A673 (cell line): ENCODE results near the gene PAX7.

Experiments used
- EZH2 ChIP-seq: fragments of 200-600 bp; sonication (generic); IDR thresholded peaks from 2 replicates; pipeline ENCODE4 v1.6.1; 2017; ENCODE audit warnings: borderline replicate concordance, low read depth, mild to moderate bottlenecking, mixed read lengths, antibody characterized with exemption, low read length; ENCODE audit not compliant: poor library complexity, severe bottlenecking
- TF ChIP-seq, protein P1 (sequence below): fragments of 300-800, 200-600 bp; sonication (generic); conservative IDR thresholded peaks from 2 replicates; pipeline ENCODE4 v1.5.1; 2017; ENCODE audit warnings: low read depth, mild to moderate bottlenecking, antibody characterized with exemption, low read length, moderate library complexity, mixed read lengths

DNA sequence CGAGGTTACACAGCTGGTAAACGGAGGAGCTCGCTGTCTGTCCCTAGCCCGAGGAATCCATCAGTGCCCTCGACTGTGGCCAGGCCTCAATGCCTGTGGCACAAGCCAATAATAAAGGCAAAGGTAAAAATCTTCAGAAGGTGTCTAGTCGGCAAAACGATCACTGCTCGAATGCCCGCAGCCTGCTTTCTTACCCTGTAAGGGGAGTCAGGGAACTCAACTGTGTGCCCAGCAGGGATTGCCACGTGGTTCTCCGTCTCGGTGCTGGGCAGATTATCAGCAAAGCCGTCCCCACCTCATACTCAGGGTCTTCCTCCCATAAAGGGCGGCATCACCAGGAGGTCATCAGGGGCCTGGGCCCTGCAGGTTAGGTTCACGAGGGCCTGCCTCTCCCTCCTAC is 103.4 kb downstream of the PAX7 start:
- TF ChIP-seq, protein P1, sequence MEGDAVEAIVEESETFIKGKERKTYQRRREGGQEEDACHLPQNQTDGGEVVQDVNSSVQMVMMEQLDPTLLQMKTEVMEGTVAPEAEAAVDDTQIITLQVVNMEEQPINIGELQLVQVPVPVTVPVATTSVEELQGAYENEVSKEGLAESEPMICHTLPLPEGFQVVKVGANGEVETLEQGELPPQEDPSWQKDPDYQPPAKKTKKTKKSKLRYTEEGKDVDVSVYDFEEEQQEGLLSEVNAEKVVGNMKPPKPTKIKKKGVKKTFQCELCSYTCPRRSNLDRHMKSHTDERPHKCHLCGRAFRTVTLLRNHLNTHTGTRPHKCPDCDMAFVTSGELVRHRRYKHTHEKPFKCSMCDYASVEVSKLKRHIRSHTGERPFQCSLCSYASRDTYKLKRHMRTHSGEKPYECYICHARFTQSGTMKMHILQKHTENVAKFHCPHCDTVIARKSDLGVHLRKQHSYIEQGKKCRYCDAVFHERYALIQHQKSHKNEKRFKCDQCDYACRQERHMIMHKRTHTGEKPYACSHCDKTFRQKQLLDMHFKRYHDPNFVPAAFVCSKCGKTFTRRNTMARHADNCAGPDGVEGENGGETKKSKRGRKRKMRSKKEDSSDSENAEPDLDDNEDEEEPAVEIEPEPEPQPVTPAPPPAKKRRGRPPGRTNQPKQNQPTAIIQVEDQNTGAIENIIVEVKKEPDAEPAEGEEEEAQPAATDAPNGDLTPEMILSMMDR = no peak
- TF ChIP-seq EZH2 = no peak
